Chondrocyte (in vitro differentiated cells): ENCODE measurements around the gene PYROXD2. TPM values are rescaled to one million over a fixed set of nuclear protein-coding genes. Genes with fewer than 3 reads are reported as not detected.
"Not testable (repeated sequence)": the region's sequence is repeated elsewhere in the genome, so short reads cannot be mapped to it uniquely, and the experiment has no call there.

ENCODE experiments used
- DNase-seq: peaks from one replicate; pipeline ENCODE4 v3.0.0; 2021; ENCODE audit warnings: mixed read lengths, low spot score
- H3K27ac Mint-ChIP-seq: one replicate; pipeline ENCODE4 v1.8.0; 2021; ENCODE audit warnings: mild to moderate bottlenecking, moderate library complexity, mixed read lengths; ENCODE audit not compliant: unreplicated experiment
- H3K27me3 Mint-ChIP-seq: 2 replicates; pipeline ENCODE4 v1.8.0; 2021; ENCODE audit warnings: low read depth, mixed read lengths
- H3K36me3 Mint-ChIP-seq: 2 replicates; pipeline ENCODE4 v1.8.0; 2021; ENCODE audit warnings: low read depth, mixed read lengths
- H3K4me1 Mint-ChIP-seq: 2 replicates; pipeline ENCODE4 v1.8.0; 2021; ENCODE audit warnings: low read depth, mild to moderate bottlenecking, mixed read lengths
- H3K4me3 Mint-ChIP-seq: one replicate; pipeline ENCODE4 v1.8.0; 2021; ENCODE audit warnings: mild to moderate bottlenecking, moderate library complexity, mixed read lengths; ENCODE audit not compliant: unreplicated experiment
- H3K9me3 Mint-ChIP-seq: 2 replicates; pipeline ENCODE4 v1.8.0; 2021; ENCODE audit warnings: low read depth, mixed read lengths
- total RNA-seq: library from RNA; stranded (reverse); gene quantifications from 3 replicates; pipeline ENCODE4 v1.2.1, GENCODE V29; 2021
- TF ChIP-seq, protein P1 (sequence below): fragments of 200-600 bp; sonication (generic); IDR thresholded peaks from 2 replicates; pipeline ENCODE4 v1.5.0; 2021; ENCODE audit warnings: antibody characterized with exemption, mild to moderate bottlenecking, moderate library complexity

PYROXD2 gene
- total RNA-seq, 1 donor from 2014 or later = 5.6 TPM

- Mint-ChIP-seq H3K4me1 (peaks cover 5% of the 10 kb centered on the region), H3K36me3 (peaks cover 16% of the 10 kb centered on the region), H3K4me3 (no peak overlapping the region), H3K27ac (no peak overlapping the region), H3K9me3 (no peaks in the 10 kb centered on the region), H3K27me3 (peaks cover 2% of the 10 kb centered on the region)
- DNase-seq = no peak
- TF ChIP-seq, protein P1, sequence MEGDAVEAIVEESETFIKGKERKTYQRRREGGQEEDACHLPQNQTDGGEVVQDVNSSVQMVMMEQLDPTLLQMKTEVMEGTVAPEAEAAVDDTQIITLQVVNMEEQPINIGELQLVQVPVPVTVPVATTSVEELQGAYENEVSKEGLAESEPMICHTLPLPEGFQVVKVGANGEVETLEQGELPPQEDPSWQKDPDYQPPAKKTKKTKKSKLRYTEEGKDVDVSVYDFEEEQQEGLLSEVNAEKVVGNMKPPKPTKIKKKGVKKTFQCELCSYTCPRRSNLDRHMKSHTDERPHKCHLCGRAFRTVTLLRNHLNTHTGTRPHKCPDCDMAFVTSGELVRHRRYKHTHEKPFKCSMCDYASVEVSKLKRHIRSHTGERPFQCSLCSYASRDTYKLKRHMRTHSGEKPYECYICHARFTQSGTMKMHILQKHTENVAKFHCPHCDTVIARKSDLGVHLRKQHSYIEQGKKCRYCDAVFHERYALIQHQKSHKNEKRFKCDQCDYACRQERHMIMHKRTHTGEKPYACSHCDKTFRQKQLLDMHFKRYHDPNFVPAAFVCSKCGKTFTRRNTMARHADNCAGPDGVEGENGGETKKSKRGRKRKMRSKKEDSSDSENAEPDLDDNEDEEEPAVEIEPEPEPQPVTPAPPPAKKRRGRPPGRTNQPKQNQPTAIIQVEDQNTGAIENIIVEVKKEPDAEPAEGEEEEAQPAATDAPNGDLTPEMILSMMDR = no peak
These were observed 24.6 kb downstream of the PYROXD2 start for GRCh38 chr10:98390406-98390805.

GRCh38 chr10:98389398-98389797 lies 25.6 kb downstream of the PYROXD2 start:
- H3K4me1 Mint-ChIP-seq = peaks cover 2% of the 10 kb centered on the region
- DNase-seq = no peak
- no peak overlapping the region for H3K27ac Mint-ChIP-seq
- no peaks in the 10 kb centered on the region for H3K9me3 Mint-ChIP-seq
- peaks cover 13% of the 10 kb centered on the region for H3K36me3 Mint-ChIP-seq
- H3K4me3 Mint-ChIP-seq = no peak overlapping the region
- peaks cover 2% of the 10 kb centered on the region for H3K27me3 Mint-ChIP-seq
- TF ChIP-seq, protein P1 = no peak

DNA sequence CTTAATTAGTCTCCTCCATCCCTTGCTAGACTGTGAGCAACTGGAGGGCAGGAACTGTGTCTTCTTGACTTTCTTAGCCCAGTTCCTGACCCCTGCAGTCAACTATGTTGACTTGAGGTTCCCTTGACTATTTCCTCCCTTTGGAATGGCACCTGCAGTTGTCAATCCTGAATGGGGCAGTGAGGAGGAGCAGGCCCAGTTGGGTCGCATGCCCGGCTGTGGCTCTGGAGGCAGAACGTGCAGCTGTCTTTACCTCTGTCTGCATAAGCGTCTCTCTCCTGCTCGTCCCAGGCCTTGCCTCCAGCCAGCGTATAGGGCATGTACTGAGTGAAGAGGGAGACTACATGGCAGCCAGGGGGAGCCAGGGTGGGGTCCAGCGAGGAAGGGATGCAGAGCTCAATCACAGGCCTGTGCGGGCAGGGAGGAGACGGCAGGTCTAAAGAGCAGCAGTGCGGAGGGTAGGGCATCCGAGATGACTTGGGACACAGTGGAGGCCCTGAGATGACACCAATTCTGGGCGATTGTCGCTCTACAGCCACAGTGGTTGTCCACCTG lies 26.8 kb downstream of the PYROXD2 start:
- TF ChIP-seq, protein P1 = peak; percentile 19
- no peak overlapping the region for H3K4me3 Mint-ChIP-seq
- DNase-seq = no peak
- peaks cover 2% of the 10 kb centered on the region for H3K27me3 Mint-ChIP-seq
- H3K4me1 Mint-ChIP-seq = peaks cover 5% of the 10 kb centered on the region
- H3K9me3 Mint-ChIP-seq = no peaks in the 10 kb centered on the region
- peaks cover 9% of the 10 kb centered on the region for H3K36me3 Mint-ChIP-seq
- H3K27ac Mint-ChIP-seq = no peak overlapping the region

DNA sequence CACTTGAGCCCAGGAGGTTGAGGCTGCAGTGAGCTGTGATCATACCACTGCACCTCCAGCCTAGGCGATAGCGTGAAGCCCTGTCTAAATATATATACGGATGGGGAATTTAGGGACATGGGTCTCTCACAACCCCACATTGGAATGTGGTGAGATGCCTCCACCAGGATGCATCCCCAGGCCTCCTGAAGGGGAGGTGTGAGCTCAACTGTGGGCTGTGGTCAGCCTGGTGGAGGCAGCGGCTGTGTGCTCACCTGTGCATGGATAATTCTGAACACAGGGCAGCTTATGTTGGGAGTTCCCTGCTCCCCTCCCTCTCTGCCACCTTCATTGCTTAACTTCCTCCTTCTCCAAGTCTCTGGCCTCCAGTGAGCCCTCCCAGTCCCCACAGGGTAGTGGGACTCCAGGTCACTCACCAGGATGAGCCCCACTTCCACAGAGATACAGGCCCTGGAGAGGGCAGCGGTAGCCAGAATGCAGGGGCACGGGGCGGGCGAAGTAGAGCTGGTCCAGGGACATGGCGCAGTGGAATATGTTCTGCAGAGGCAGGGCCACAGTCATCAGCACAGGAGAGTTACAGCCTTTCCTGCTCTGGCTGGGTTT lies 30.4 kb downstream of the PYROXD2 start:
- no peaks in the 10 kb centered on the region for H3K27me3 Mint-ChIP-seq
- peaks cover 9% of the 10 kb centered on the region for H3K4me1 Mint-ChIP-seq
- TF ChIP-seq, protein P1 = no peak
- H3K36me3 Mint-ChIP-seq = peaks cover 1% of the 10 kb centered on the region
- H3K9me3 Mint-ChIP-seq = no peaks in the 10 kb centered on the region
- no peak overlapping the region for H3K27ac Mint-ChIP-seq
- H3K4me3 Mint-ChIP-seq = no peak overlapping the region
- no peak for DNase-seq

DNA sequence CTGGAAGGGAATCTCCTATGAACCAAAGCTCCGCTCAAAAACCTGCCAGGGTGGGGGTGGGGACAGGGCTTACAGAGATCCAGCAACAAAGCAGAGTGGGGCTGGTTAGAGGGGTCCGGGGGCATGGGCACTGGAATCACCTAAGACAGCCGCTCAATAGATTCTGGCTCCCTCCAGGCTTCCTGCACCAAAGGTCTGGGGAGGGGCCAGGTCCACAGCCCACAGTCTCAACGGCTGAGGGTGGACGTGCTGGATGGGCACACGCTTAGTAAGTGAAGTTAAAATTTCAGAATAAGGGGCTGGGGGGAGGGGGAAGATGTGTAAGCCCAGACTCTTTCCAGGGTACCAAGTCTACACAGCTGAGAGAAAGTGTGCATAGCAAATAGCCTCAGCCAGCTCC lies 31.1 kb downstream of the PYROXD2 start:
- Mint-ChIP-seq H3K9me3 (no peaks in the 10 kb centered on the region), H3K27me3 (no peaks in the 10 kb centered on the region), H3K4me1 (peaks cover 9% of the 10 kb centered on the region), H3K27ac (no peak overlapping the region), H3K36me3 (peaks cover 1% of the 10 kb centered on the region), H3K4me3 (no peak overlapping the region)
- no peak for DNase-seq
- TF ChIP-seq, protein P1 = no peak

DNA sequence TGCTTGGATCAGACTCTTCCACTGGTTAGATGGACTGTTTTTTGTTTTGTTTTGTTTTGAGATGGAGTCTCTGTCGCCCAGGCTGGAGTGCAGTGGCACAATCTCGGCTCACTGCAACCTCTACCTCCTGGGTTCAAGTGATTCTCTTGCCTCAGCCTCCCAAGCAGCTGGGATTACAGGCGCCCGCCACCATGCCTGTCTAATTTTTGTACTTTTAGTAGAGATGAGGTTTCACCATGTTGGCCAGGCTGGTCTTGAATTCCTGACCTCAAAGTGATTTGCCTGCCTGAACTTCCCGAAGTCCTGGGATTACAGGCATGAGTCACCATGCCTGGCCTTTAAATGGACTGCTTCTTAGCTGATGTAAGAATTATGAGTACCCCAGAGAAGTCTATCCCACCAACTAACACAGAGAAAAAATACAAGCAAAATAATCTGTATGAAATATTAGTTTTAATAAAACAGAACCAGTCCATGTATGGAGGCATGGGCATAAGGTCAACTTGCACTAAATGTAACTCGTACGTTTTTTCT lies 31.8 kb downstream of the PYROXD2 start:
- H3K27ac Mint-ChIP-seq = peak overlapping the region; percentile 59
- DNase-seq, H3K36me3 Mint-ChIP-seq, H3K4me1 Mint-ChIP-seq, H3K4me3 Mint-ChIP-seq, H3K27me3 Mint-ChIP-seq, H3K9me3 Mint-ChIP-seq: not testable (repeated sequence)
